SK-N-SH treated with all-trans-retinoic acid at 6 μM for 48 hours (cell line): ENCODE results near the gene ULBP3.

Experiments
- ATAC-seq: fragments of 200-7000 bp; cut with Tn5 transposase; 3 replicates; pipeline ENCODE4 v1.9.1; 2020; ENCODE audit warnings: mild to moderate bottlenecking, moderate library complexity
- ARNTL ChIP-seq: fragments of 450-650 bp; formaldehyde crosslinking; IDR thresholded peaks from 2 replicates; pipeline ENCODE4 v1.5.0; 2020; ENCODE audit warnings: low read depth, mild to moderate bottlenecking, moderate library complexity, borderline replicate concordance
- BACH2 ChIP-seq: fragments of 250-450 bp; sonication (Bioruptor Pico); IDR thresholded peaks from 2 replicates; pipeline ENCODE4 v1.9.0; 2021; ENCODE audit warnings: mild to moderate bottlenecking, borderline replicate concordance
- CREB5 ChIP-seq: fragments of 250-450 bp; sonication (Bioruptor Pico); IDR thresholded peaks from 2 replicates; pipeline ENCODE4 v1.5.1; 2020; ENCODE audit warnings: low read depth, mild to moderate bottlenecking, moderate library complexity
- CSDC2 ChIP-seq: fragments of 250-450 bp; sonication (Bioruptor Pico); IDR thresholded peaks from 2 replicates; pipeline ENCODE4 v1.5.0; 2020; ENCODE audit warnings: mild to moderate bottlenecking, moderate library complexity
- CSRNP3 ChIP-seq: fragments of 250-450 bp; sonication (Bioruptor Pico); IDR thresholded peaks from 2 replicates; pipeline ENCODE4 v1.5.1; 2021; ENCODE audit warnings: mild to moderate bottlenecking, moderate library complexity
- ESRRG ChIP-seq: fragments of 250-450 bp; sonication (Bioruptor Pico); IDR thresholded peaks from 2 replicates; pipeline ENCODE4 v1.6.1; 2021; ENCODE audit warnings: mild to moderate bottlenecking
- GLIS3 ChIP-seq: fragments of 250-450 bp; sonication (Bioruptor Pico); IDR thresholded peaks from 2 replicates; pipeline ENCODE4 v1.5.0; 2020; ENCODE audit warnings: mild to moderate bottlenecking, moderate library complexity
- ISL1 ChIP-seq: fragments of 250-450 bp; sonication (Bioruptor Pico); IDR thresholded peaks from 2 replicates; pipeline ENCODE4 v2.1.2; 2022; ENCODE audit warnings: mild to moderate bottlenecking, moderate library complexity
- OSR1 ChIP-seq: fragments of 250-450 bp; sonication (Bioruptor Pico); IDR thresholded peaks from 2 replicates; pipeline ENCODE4 v1.8.0; 2022; ENCODE audit warnings: moderate library complexity, mild to moderate bottlenecking, inconsistent platforms
- PATZ1 ChIP-seq: fragments of 250-450 bp; sonication (Bioruptor Pico); IDR thresholded peaks from 2 replicates; pipeline ENCODE4 v1.8.0; 2020; ENCODE audit warnings: mild to moderate bottlenecking, moderate library complexity, borderline replicate concordance
- POU6F1 ChIP-seq: fragments of 250-450 bp; sonication (Bioruptor Pico); IDR thresholded peaks from 2 replicates; pipeline ENCODE4 v1.8.0; 2021; ENCODE audit warnings: low read depth, mild to moderate bottlenecking, moderate library complexity, borderline replicate concordance
- PPARA ChIP-seq: fragments of 250-450 bp; sonication (Bioruptor Pico); IDR thresholded peaks from 2 replicates; pipeline ENCODE4 v1.5.0; 2020; ENCODE audit warnings: mild to moderate bottlenecking, borderline replicate concordance
- RARB ChIP-seq: fragments of 250-450 bp; sonication (Bioruptor Pico); IDR thresholded peaks from 2 replicates; pipeline ENCODE4 v1.8.0; 2021; ENCODE audit warnings: mild to moderate bottlenecking, moderate library complexity
- SNAI2 ChIP-seq: fragments of 250-450 bp; sonication (Bioruptor Pico); IDR thresholded peaks from 2 replicates; pipeline ENCODE4 v1.5.0; 2020; ENCODE audit warnings: mild to moderate bottlenecking, moderate library complexity
- TCF4 ChIP-seq: fragments of 250-450 bp; sonication (Bioruptor Pico); IDR thresholded peaks from 2 replicates; pipeline ENCODE4 v1.8.0; 2021; ENCODE audit warnings: mild to moderate bottlenecking, moderate library complexity, borderline replicate concordance
- TOX ChIP-seq: fragments of 250-450 bp; sonication (Bioruptor Pico); IDR thresholded peaks from 2 replicates; pipeline ENCODE4 v1.8.0; 2021; ENCODE audit warnings: mild to moderate bottlenecking, moderate library complexity, borderline replicate concordance
- TSHZ2 ChIP-seq: fragments of 250-450 bp; sonication (Bioruptor Pico); IDR thresholded peaks from 2 replicates; pipeline ENCODE4 v1.5.0; 2020; ENCODE audit warnings: mild to moderate bottlenecking, moderate library complexity
- ZC3H10 ChIP-seq: fragments of 250-450 bp; sonication (Bioruptor Pico); IDR thresholded peaks from 2 replicates; pipeline ENCODE4 v1.5.1; 2021; ENCODE audit warnings: mild to moderate bottlenecking, moderate library complexity
- ZFP3 ChIP-seq: fragments of 250-450 bp; sonication (Bioruptor Pico); IDR thresholded peaks from 2 replicates; pipeline ENCODE4 v1.5.0; 2020; ENCODE audit warnings: mild to moderate bottlenecking, moderate library complexity
- ZNF565 ChIP-seq: fragments of 450-650 bp; formaldehyde crosslinking; conservative IDR thresholded peaks from 2 replicates; pipeline ENCODE4 v1.5.0; 2020; ENCODE audit warnings: low read depth, mild to moderate bottlenecking, moderate library complexity
- ZNF70 ChIP-seq: fragments of 450-650 bp; formaldehyde crosslinking; IDR thresholded peaks from 2 replicates; pipeline ENCODE4 v1.5.0; 2020; ENCODE audit warnings: mild to moderate bottlenecking, moderate library complexity
- ZNF8 ChIP-seq: fragments of 450-650 bp; formaldehyde crosslinking; IDR thresholded peaks from 2 replicates; pipeline ENCODE4 v1.5.0; 2020; ENCODE audit warnings: mild to moderate bottlenecking, moderate library complexity

The ULBP3 gene

GRCh38 chr6:150056916-150057315 is 12.0 kb downstream of the ULBP3 start:
- TF ChIP-seq CREB5 (CRISPR knock-in tag) (no peak), CSRNP3 (CRISPR knock-in tag) (no peak), OSR1 (CRISPR knock-in tag) (no peak), RARB (CRISPR knock-in tag) (no peak), ARNTL (CRISPR knock-in tag) (no peak), ZNF565 (no peak), ZNF8 (CRISPR knock-in tag) (no peak), ZFP3 (CRISPR knock-in tag) (no peak), TCF4 (CRISPR knock-in tag) (no peak), TOX (CRISPR knock-in tag) (no peak), PPARA (CRISPR knock-in tag) (no peak), SNAI2 (CRISPR knock-in tag) (no peak), GLIS3 (CRISPR knock-in tag) (no peak), ZNF70 (CRISPR knock-in tag) (no peak), ISL1 (no peak), TSHZ2 (no peak), BACH2 (CRISPR knock-in tag) (no peak)
- no peak for ATAC-seq

- no peak; the same call in 2 of the 3 replicates for ATAC-seq
- TF ChIP-seq CSDC2 (CRISPR knock-in tag): no peak
- no peak for TF ChIP-seq POU6F1 (CRISPR knock-in tag)
- no peak for TF ChIP-seq CSRNP3 (CRISPR knock-in tag)
- TF ChIP-seq ISL1: no peak
- no peak for TF ChIP-seq PATZ1
- TF ChIP-seq TCF4 (CRISPR knock-in tag): no peak
- TF ChIP-seq ESRRG (CRISPR knock-in tag): no peak
- TF ChIP-seq TOX (CRISPR knock-in tag): no peak
- TF ChIP-seq ZNF565: no peak
- TF ChIP-seq ZC3H10 (CRISPR knock-in tag): no peak
- no peak for TF ChIP-seq TSHZ2
Measured at GRCh38 chr6:150056156-150056555, 12.8 kb downstream of the ULBP3 start.
